IPS-NIHi7 (cell line): Measurements from ENCODE around the gene ERFL.
"Not testable (repeated sequence)": the region's sequence is repeated elsewhere in the genome, so short reads cannot be mapped to it uniquely, and the experiment has no call there.

Source experiments
- DNase-seq: peaks from one replicate; pipeline ENCODE4 v3.0.0; 2012; ENCODE audit warnings: mixed read lengths; ENCODE audit errors: extremely low spot score

Gene ERFL

DNA sequence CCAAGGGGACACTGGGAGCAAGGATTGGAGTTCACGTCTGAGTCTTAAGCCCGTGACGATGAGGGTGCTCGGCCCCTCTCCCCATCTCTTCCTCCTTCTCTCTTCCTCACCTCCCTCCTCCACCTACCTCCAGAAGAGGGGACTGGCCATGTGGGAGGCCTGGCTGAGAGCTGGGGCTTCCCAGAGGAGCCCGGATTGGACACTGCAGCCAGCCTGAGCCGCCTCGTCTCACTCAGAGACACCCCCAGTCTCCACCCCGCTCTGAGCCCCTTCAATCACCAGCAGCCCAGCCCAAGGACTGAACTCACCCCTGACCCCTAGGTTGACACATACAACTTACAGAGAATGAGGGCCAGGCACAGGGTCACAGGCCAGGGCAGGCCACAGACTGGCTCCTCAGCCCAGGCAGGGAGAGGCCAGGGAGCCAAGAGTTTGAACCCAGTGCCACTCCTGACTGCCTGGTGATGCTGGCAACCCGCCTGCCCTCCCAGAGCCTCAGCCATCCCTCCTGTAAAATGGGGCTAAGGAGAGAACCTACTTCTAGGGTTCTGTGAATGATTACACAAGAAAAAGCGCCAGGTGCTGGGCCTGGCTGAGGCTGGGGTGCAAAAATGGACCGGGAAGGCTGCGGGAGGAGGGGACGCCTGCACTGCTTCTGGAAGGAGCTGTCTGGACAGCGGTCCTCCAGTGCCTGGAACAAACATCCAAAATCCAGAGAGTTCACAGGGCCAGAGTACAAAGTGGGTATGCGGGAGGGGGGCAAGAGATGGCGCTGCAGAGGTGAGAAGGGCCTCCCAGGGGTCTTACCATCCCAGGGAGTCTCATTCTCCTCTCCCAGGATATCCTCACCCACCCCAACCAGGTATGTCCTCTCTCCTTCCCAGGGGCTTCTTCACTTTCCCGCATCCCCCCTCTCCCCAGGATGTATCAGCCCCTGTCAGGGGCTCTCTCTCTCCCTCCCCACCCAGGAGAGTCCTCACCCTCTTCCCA, 50.0 kb downstream of the ERFL start:
- no peak for DNase-seq

DNA sequence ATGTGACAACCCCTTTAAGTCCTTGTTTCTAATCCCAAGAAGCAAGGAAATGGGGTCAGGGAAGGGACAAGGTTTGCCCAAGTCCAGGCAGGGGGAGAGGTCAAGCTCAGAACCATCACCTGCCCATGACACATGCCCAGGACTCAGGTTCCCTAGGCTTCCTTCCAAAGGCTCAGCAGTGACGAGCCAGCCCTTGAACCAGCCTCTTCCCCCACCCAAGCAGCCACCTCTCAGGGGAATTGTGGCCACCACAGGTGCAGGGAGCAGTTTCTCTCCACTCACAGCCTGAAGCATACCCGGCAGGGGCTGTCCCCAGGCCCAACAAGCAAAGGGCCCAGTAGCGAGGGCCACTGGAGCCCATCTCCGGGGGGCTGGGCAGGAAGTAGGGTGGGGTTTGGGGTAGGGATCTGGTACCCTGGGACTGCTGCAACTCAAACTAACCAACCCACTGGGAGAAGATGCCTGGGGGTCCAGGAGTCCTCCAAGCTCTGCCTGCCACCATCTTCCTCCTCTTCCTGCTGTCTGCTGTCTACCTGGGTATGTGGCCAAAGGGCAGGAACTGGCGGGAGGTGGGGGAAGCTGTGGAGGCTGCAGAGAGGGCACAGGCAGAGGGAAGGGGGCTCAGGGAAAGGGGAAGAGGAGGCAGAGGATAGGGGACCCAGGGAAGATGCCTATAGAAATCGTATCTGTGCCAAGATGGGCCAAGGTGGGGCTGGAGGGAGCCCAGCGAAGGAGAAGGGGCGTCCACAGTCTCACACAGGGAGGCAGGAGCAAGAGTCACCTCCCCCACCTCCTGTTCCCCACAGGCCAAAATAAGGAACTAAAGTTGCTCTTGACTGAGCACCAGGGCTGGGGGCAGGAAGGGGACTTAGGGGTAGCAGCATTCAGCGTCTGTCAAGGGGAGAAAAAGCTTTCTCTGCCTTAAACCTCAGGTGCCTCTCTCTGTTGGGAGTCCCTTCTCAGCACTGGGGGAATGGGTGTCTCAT, 51.1 kb downstream of the ERFL start, which contains the start of gene CD79A:
CD79A (plus strand) TSS at position 433 of the 986 bp plus-strand sequence; CDS start at position 459, 26 bp downstream.
- DNase-seq: no peak

DNA sequence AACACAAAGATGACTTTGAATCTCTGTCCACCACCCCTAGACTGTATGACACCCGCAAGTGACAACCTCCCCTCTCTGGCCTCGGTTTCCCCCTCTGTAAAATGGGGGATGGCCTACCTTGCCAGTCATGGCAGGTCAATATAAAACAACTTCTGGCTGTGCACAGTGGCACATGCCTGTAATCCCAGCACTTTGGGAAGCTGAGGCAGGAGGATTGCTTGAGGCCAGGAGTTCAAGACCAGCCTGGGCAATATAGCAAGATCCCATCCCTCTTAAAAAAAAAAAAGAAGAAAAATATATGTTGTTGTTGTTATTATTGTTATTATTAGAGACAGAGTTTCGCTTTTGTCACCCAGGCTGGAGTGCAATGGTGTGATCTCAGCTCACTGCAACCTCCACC, 52.3 kb downstream of the ERFL start:
- DNase-seq: not testable (repeated sequence)

DNA sequence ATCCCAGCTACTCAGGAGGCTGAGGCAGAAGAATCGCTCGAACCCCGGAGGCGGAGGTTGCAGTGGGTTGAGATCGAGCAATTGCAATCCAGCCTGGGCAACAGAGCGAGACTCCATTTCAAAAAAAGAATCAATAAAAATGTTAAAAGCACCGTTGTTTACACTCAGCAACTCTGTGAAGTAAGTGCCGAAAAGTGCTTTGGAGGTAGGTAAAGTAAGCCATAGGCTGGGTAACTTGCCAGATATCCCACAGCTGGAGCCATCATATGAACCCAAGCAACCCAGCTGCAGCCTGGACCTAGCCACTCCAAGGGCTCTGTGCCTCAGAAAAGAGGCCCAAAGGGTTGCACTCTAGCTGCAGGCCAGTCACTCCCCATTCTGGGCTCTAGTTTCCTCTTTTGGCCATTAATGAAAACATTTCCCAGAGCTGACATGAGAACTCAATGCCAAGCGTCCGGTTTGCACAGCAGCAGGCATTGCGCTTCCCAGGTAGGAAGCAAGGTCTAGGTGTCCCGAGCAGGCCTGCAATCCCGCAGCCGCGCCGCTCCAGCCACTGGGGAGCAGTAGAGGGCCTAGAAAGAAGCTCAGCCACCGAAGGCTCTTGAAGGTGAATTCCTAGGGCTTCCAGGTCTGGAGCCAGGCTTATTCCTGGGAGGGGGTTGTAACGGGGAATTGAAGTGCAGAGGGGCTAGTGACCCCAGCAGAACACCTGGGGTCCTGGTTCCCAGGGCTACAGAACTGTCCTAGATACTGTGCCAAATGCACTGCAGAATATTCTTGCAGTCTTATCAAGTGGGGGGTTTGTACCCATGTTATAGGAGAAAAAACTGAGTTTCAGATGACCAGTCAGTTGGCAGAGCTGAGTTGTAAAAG, 55.2 kb downstream of the ERFL start:
- peak; percentile 81 for DNase-seq

DNA sequence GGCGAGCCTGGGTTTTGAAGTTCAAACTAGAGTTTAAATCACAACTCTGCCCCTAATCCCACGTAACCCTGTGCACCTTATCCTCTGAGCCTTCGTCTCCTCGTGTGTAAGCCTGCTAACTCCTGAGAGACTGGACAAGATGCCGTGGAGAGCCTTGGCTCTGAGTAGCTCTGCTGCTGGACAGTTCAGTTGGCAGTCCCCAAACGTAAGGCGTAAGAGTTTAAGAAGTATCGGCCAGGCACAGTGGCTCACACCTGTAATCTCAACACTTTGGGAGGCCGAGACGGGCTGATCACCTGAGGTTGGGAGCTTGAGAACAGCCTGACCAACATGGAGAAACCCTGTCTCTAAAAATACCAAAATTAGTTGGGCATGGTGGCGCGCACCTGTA, 55.9 kb downstream of the ERFL start:
- no peak for DNase-seq

DNA sequence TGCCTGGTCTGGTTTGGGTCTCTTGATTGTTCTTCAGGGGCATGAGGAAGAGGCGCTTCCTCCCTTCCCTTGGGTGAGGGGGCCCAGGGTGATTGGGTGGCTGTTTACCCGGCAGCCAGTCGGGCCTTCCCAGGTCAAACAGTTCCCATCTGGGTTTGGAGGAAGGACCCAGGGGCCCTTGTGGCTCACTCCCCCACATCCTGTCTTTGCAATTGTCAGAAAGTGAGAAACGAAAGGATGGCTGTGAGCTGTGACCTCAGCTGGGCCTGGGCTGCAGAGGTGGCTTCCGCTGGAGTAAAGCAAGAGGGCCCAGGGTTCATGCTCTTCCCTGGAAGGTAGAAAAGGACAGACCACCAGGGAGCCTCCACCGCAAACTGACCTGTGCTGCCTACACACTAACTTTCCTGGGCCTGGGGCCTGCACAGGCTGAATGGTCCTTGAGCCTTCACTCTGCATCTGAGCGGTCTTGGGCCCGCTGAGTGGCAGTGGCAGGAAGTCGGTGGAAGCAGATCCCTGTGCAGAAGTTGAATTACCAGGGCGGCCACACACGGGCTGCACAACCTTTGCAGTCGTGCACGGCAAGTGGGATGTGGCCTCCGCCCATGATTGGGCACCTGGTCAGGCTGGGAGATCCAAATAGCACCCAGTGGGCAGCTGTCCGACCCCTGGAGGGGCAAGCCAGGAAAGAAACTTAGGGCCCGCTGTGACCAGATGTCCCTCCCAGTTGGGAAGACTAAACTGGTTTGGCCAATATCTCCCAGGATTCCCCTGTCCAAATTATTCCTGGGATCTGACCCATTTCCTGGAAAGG, 56.5 kb downstream of the ERFL start:
- no peak for DNase-seq

DNA sequence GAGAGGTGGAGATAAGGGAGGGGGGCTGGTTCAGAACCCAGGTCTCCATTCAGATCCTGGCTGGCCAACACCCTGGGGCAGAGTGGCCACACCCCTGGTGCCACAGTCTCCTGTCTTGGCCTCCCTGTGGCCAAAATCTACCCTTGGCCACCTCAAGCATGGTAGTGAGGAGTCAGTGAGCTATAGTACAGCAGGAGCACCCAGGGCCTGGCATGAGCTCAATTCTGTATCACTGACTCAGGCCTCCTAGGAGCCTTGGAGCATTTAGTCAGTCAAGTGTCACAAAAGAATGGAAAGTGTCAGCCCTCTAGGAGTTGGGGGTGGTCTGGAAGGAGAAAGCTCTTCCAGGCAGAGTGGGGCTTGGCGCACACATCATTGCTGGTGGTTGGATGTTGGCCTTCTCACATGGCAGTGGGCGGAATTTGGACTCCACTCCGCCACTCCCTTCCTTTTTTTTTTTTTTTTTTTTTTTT, 57.8 kb downstream of the ERFL start:
- no peak for DNase-seq

DNA sequence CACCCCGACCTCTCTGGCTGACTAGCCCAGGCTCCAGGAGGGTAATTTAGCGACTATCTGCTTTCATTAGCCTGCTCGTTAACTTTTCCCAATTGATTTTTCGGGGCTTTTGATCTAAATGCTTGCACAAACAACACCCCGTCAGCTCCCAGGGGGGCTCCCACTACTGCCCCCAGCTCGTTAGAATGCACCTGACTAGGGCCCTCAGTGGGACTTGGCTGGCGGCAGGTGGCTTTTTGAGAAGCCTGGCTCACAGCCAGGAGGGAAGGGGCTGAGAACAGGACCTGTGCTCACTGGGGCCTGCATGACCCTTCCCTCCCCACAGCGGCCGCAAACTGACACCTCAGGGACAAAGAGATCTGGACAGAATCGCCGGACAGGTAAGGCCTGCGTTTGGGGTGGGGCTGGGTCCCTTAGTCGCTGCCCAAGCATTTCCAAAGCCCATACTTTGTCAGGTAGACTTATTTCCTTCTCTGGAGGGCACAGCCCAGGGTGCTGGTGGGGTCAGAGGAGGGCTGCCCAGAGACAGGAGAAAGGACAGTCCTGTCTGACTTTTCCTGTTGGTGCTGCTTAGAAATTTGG, 58.8 kb downstream of the ERFL start:
- no peak for DNase-seq

DNA sequence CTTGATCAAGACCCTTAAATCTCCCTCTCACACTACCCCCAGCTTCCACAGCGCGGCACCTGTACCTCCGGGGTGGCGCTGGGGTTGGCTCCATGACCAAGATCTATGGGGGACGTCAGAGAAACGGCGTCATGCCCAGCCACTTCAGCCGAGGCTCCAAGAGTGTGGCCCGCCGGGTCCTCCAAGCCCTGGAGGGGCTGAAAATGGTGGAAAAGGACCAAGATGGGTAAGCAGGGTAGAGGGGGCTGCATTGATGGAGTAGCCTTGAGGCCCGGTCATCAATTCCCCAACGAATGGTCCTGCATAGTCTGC, 59.3 kb downstream of the ERFL start:
- no peak for DNase-seq

DNA sequence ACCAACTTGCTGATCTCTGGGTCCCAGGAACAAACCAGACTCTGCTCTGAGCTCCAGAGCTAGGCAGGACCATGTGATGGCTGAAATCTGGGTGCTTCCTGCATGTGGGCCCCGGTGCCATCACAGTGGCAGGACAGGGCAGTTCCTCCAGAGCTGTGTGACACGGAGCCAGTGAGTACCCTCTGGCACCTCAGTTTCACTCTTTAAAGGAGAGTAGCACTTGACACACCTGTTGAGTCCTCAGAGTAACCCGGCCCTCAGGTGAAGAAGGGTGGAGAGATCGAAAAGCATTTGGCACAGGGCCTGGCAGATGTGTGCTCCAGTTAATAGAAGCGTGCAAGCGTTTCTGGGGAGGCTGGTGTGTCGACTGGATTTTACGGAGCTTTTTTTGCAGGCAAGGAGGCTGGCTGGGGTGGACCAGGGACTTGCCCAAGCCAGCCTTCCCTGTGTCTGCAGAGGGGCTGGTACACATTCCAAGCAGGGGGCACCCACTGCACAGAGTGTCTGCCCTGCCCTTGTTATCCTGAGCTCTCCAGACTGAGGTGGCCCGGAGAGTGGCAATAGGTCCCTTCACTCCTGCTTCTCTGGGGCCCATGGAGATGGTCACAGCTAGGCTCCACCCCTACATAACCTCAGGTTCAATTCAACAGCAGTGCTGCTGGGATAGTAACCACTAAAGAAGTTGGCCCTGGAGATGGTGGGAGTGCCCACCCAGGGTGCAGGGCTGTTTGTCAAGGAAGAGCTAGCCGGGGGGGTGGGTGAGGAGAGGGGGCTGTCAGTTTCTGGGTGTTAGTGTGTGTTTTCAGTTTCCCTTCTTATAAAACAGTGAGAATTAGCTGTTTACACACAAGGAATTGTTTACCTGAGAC, 59.9 kb downstream of the ERFL start:
- DNase-seq: no peak

DNA sequence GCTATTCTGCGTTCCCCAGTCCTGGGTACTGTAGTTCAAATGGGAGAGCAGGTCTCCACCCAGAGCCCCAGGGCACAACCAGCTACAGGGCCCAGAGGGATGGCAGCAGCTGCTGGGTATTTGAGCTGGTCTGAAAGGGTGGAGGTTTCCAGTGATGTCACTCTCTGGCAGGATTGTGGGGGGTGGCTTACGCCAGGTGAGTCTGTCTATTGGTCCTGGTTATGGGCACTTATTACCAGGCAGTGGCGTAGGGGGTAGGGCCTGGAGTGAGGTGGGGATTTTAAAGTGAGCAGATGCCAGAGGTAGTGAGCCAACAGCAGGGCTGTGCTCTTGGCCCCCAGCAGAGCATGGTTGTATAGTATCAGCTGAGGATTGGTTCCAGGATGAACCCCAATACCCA, 62.0 kb downstream of the ERFL start:
- DNase-seq: no peak

DNA sequence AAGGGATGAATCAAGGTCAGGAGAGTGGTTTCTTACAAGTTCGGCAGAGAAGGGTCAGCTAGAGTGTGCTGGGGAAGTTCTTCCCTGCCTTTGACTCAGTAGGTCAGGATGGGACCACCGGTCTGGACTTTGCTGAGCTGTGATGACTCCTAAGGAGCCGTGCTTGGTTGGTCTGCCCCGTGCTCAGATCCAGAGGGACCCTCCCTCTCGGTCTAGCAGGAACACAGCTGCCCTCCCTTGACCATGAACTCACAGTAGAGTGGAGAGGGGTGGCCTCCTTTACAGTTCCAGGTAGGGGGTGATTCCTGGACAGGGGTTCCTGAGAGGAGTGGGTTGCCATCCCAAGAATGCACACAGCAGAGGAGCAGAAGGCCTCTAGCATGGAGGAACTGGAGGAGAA, 63.9 kb downstream of the ERFL start:
- DNase-seq: no peak

DNA sequence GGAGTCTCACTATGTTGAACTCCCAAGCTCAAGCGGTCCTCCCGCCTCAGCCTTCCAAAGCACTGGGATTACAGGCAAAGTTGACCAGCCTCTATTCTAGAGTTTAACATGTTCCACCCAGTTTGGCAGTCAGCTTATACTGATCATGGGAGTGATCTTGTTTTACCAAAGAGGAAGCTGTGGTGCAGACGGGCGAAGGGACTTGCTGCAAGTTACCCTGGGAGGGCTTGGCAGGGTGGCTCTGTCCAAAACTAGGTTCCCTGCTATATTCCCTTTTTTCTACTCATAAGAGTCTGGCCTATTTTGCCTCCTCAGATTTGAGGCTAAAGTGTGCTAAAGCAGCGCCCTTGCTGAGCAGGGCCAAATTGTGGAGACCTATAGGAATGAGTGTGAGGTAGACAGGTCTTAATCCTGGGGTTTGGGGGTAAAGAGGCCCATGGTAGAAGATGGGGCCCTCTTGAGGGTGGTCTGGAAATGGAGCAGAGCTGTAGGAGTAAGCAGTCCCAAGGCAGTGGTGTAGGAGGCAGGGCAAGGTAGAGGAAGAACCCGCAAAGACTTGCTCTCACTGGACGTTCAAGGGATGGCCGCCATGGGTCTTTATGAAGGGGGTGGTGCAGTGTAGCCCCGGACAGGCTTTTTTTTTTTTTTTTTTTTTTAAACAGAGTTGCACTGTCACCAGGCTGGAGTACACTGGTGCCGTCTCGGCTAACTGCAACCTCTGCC, 64.9 kb downstream of the ERFL start:
- no peak for DNase-seq

DNA sequence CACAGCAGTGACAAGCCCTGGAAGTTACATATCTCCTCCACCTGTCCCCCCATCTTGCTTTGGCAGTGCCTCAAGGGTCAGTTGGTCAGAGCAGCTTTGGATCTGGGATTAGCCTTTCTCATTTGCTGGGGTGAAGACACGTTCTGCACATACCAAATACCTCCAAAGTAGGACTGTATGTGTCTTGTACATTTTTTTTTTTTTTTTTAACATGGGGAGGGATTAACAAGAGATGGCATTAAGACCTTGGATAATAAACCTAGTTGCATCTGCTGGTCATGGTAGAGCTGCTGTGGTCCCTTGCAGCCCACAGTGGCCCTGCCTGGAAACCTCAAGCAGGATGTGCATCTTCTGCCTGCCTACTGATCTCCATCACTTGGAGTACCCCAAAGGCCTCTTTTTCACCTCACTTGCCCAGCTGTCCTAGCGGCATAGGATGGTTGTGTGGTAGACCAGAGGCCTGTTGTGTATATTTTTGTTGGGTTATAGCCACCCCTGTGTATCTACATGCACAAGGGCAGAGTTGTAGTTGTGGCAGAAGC, 65.7 kb downstream of the ERFL start:
- no peak for DNase-seq

DNA sequence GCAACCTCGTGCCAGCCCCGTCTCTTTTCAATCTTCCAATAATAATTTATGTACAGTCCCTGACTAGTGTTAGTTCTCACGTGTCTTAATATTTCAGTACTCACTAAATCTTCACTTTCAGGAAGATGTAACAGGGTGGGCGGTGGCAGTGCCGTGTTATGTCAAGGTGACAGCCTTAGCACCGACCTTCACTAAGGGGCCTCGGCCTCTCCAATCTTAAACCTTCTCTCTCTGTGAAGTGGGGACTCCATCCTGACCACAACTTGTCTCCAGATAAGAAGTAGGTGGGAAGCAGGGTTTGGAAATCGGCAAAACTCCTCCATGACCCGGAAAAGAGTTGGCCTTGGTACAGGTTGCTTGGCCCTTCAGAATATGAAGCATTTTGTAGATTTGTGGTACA, 66.4 kb downstream of the ERFL start:
- no peak for DNase-seq

DNA sequence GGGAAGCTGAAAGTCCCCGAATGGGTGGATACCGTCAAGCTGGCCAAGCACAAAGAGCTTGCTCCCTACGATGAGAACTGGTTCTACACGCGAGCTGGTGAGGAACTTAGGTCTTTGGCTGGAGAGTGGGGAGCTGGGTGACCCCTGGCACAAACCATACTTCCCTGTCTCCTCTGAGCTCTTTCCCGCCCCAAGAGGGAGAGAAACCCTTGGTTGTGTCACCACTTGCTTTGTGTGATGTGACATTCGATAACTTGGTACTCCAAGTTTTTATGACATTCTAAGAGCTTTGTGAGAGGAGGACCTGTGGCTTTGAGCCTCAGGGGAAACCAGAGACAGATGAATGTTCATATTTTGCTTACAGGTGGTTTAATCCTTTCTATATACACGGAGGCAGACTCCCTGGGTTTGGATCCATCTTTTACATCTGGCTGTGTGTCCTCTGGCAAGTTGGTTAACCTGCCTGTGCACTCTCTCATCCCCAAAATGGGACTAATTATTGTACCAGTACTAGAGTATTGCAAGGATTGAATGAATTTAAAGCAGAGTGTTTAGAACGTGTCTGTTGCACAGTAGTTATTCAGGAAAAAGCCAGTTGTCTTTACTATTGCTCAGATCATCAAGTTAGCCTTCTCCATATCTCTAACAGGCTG, 67.0 kb downstream of the ERFL start:
- DNase-seq: no peak

DNA sequence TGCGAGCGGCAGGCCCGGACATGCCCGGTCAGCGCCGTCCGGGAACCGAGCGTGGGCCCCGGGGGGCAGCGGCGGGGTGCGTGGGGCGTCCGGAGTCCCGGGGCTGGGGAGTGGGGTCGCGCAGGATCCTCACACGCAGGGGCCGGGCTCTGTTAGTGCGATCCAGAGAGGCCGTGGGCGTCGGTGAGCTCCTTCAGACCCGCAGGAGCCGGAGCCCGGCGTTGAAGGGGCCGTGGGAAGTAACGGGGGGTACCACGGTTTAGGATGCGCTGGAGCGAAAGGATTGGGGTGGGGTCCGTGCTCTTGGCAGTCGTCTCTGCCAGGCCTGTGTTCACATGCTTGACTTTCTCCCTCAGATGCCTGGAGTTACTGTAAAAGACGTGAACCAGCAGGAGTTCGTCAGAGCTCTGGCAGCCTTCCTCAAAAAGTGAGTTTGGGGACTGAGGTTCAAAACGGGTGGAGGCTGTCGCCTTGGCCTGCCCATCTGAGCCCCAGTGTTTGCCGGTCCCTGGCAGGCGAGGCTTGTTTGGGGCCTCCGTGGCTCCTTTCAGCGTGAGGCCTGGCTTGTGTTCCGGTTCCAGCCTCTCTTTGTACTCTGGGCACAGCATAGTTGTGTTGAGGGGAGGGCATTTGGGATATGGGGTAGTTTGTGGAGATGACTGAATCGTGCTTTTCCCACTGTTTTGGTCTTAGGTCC, 67.7 kb downstream of the ERFL start:
- no peak for DNase-seq
